Gastrocnemius medialis (tissue), 4 donors: ENCODE measurements around the gene IL22RA1.

Experiments used
- POLR2A ChIP-seq, 2 donors: fragments of 450-650 bp; IDR thresholded peaks; one replicate each; pipeline ENCODE4 v1.6.1; 2017; ENCODE audit warnings: antibody characterized with exemption in 2 of 2, mild to moderate bottlenecking in 2 of 2, moderate library complexity in 2 of 2
- TF ChIP-seq, protein P1 (sequence below), 5 experiments: fragments of 450-650 bp in 3 of 5; fragments of 200-600 bp in 2 of 5; sonication (generic) in 2 of 5; IDR thresholded peaks in 4 of 5; conservative IDR thresholded peaks in 1 of 5; 1 replicate in 4 of 5; 2 replicates in 1 of 5; pipeline ENCODE4 v1.5.1; 2016 to 2019; ENCODE audit warnings: antibody characterized with exemption in 5 of 5, mild to moderate bottlenecking in 3 of 5, moderate library complexity in 3 of 5

DNA sequence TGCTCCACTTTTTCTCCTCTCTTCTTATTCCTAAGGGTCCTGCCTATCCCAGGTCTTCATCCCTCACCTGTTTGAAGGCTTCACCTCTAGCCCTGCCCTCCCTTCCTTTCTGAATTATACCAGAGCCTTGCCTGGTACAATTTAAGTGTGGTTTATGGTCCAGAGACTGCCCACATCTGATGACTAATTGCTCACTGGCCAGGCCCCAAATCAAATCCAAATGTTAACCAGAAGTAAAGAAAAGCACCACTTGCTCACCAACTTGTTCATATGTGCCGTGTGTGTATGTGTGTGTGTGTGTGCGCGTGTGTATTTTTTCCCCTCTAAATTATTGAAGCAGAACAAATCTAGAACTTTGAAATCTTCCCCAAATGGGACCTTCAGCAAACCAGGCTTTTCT is 57.4 kb downstream of the IL22RA1 start:
- TF ChIP-seq, protein P1, sequence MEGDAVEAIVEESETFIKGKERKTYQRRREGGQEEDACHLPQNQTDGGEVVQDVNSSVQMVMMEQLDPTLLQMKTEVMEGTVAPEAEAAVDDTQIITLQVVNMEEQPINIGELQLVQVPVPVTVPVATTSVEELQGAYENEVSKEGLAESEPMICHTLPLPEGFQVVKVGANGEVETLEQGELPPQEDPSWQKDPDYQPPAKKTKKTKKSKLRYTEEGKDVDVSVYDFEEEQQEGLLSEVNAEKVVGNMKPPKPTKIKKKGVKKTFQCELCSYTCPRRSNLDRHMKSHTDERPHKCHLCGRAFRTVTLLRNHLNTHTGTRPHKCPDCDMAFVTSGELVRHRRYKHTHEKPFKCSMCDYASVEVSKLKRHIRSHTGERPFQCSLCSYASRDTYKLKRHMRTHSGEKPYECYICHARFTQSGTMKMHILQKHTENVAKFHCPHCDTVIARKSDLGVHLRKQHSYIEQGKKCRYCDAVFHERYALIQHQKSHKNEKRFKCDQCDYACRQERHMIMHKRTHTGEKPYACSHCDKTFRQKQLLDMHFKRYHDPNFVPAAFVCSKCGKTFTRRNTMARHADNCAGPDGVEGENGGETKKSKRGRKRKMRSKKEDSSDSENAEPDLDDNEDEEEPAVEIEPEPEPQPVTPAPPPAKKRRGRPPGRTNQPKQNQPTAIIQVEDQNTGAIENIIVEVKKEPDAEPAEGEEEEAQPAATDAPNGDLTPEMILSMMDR (IDR thresholded peaks at IDR 0.05 in 4 of 5, conservative IDR thresholded peaks at IDR 0.05 in 1 of 5), result no peak
- no peak for TF ChIP-seq POLR2A (IDR thresholded peaks at IDR 0.05)
